K562 (cell line): ENCODE measurements around the gene CCDC28B. TPM values are rescaled to one million over a fixed set of nuclear protein-coding genes. Genes with fewer than 3 reads are reported as not detected.

Experiments used
- BDP1 ChIP-seq: IDR thresholded peaks from 3 replicates; pipeline ENCODE4 v1.6.1; 2011; ENCODE audit not compliant: insufficient read length, insufficient read depth
- CBX8 ChIP-seq: fragments of 200-600 bp; sonication (generic); IDR thresholded peaks from 2 replicates; pipeline ENCODE4 v1.6.1; 2012; ENCODE audit warnings: borderline replicate concordance, mixed run types, low read depth, mild to moderate bottlenecking, moderate library complexity, mixed read lengths, low read length, control low read depth, inconsistent platforms; ENCODE audit not compliant: poor library complexity, severe bottlenecking; ENCODE audit errors: extremely low read depth
- CCNT2 ChIP-seq: IDR thresholded peaks from 2 replicates; pipeline ENCODE4 v1.6.1; 2011; ENCODE audit warnings: borderline replicate concordance, low read depth, mild to moderate bottlenecking, moderate library complexity, mixed read lengths, low read length; ENCODE audit not compliant: insufficient read length; ENCODE audit errors: extremely low read depth
- ELF4 ChIP-seq: fragments of 450-650 bp; formaldehyde crosslinking; IDR thresholded peaks from 2 replicates; pipeline ENCODE4 v1.4.0; 2022; ENCODE audit warnings: missing genetic modification characterization
- LARP7 ChIP-seq: fragments of 450-650 bp; IDR thresholded peaks from 2 replicates; pipeline ENCODE4 v1.6.1; 2016
- NR3C1 ChIP-seq: sonication (generic); formaldehyde crosslinking; IDR thresholded peaks from 2 replicates; pipeline ENCODE4 v1.8.1; 2022; ENCODE audit warnings: missing genetic modification reagents
- PHF20 ChIP-seq: fragments of 450-650 bp; IDR thresholded peaks from 2 replicates; pipeline ENCODE4 v1.6.1; 2018; ENCODE audit not compliant: partially characterized antibody
- POLR2AphosphoS2 ChIP-seq: IDR thresholded peaks from 2 replicates; pipeline ENCODE4 v1.6.1; 2012; ENCODE audit warnings: low read length, improper control_type of control experiment
- PRMT5 ChIP-seq: sonication (generic); formaldehyde crosslinking; IDR thresholded peaks from 2 replicates; pipeline ENCODE4 v1.5.0; 2020; ENCODE audit warnings: missing genetic modification reagents
- ZC3H11A ChIP-seq: IDR thresholded peaks from 2 replicates; pipeline ENCODE4 v1.6.1; 2012; ENCODE audit warnings: low read depth, low read length, improper control_type of control experiment
- ZNF347 ChIP-seq: fragments of 450-650 bp; formaldehyde crosslinking; IDR thresholded peaks from 2 replicates; pipeline ENCODE4 v1.4.0; 2020; ENCODE audit warnings: low read depth, mild to moderate bottlenecking, moderate library complexity
- ZNF436 ChIP-seq: fragments of 250-450, 450-650 bp; sonication (Bioruptor Pico); formaldehyde crosslinking; IDR thresholded peaks from 2 replicates; pipeline ENCODE4 v1.7.0; 2020; ENCODE audit warnings: mild to moderate bottlenecking
- ZNF79 ChIP-seq: fragments of 250-450 bp; sonication (Bioruptor Pico); IDR thresholded peaks from 2 replicates; pipeline ENCODE4 v1.4.0; 2020; ENCODE audit warnings: low read depth, mild to moderate bottlenecking, moderate library complexity
- polyA plus RNA-seq, 8 experiments: library from polyadenylated mRNA; depleted of rRNA in 4 of 8; stranded (reverse) in 5 of 8; unstranded in 3 of 8; fragments of >200 nt; fragmentation: Nextera tagmentation in 2 of 8; fragmentation: Illumina TruSeq in 1 of 8; extraction: Ambion mirVana in 2 of 8; extraction: Trizol in 1 of 8; gene quantifications; 2 replicates each; pipeline versions ENCODE4 v1.2.1 to v1.2.3, GENCODE V29; 2011 to 2014; ENCODE audit warnings: inconsistent platforms in 1 of 8, missing spikeins in 1 of 8
- total RNA-seq, 7 experiments: library from RNA; depleted of rRNA in 6 of 7; stranded (reverse); fragments of >200 nt in 6 of 7; fragmentation: Illumina TruSeq in 2 of 7; extraction: Trizol in 2 of 7; gene quantifications; 2 replicates each; pipeline versions ENCODE4 v1.2.1 to v1.2.3, GENCODE V29; 2011 to 2021; ENCODE audit warnings: low replicate concordance in 1 of 7
- TF ChIP-seq, protein P1 (sequence below): fragments of 450-650 bp; IDR thresholded peaks from 2 replicates; pipeline ENCODE4 v1.6.1; 2018; ENCODE audit warnings: mild to moderate bottlenecking, low read depth; ENCODE audit not compliant: partially characterized antibody
- TF ChIP-seq, protein P2 (sequence below): fragments of 450-650 bp; IDR thresholded peaks from 2 replicates; pipeline ENCODE4 v1.6.1; 2018; ENCODE audit not compliant: partially characterized antibody
- TF ChIP-seq, protein P3 (sequence below): fragments of 250-450 bp; sonication (Bioruptor Pico); IDR thresholded peaks from 2 replicates; pipeline ENCODE4 v1.8.0; 2021; ENCODE audit warnings: mild to moderate bottlenecking, moderate library complexity
- TF ChIP-seq, protein P4 (sequence below): sonication (generic); formaldehyde crosslinking; IDR thresholded peaks from 2 replicates; pipeline ENCODE4 v1.8.0; 2022; ENCODE audit warnings: missing genetic modification reagents, mild to moderate bottlenecking, borderline replicate concordance
- TF ChIP-seq, protein P5 (sequence below): fragments of 250-450 bp; sonication (Bioruptor Pico); IDR thresholded peaks from 2 replicates; pipeline ENCODE4 v1.5.1; 2021; ENCODE audit warnings: mild to moderate bottlenecking

Gene CCDC28B
- total and polyA plus RNA-seq, 9 of the 15 experiments (the other 6 are each of a cell fraction or from before 2014, with no cell fraction given), result 5.7 to 54.5 (median 31.7) TPM

DNA sequence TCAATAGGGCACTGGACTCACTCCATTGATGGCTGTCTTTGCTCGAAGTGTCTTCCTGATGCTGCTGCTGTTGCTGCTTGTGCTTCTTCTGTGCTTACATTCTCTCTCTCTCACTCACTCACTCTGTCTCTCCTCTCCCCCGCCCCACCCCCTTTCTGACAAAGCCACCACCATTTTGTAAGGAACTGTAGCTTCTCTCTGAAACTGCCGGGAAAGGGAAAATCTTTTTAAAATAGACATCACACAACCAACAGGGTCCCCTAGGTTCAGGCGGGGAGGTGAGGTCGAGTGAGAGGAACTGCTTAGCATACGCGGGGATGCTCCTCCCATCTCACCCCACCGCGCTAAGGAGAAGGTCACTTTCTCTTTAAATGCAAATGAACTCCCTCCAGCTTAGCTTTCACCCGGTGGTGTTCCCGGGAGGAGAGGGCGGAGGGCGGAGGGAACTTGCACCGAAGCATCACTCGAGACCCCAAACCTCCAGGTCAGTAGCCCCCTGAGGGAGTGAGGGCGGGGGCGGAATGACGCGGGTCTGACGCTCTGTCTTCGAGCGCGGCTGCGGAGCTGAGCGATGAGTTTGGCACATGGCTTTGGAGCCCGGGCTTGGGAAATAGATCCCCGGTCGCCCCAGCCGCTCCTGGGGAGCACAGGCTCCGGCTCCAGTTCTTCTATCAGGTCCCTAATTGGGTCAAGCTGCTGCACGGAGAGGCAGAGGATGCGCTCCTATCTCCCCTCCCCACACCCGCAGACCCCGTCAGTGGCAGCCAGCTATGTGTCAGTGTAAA lies at the start of gene CCDC28B (continued):
- TF ChIP-seq, protein P1, sequence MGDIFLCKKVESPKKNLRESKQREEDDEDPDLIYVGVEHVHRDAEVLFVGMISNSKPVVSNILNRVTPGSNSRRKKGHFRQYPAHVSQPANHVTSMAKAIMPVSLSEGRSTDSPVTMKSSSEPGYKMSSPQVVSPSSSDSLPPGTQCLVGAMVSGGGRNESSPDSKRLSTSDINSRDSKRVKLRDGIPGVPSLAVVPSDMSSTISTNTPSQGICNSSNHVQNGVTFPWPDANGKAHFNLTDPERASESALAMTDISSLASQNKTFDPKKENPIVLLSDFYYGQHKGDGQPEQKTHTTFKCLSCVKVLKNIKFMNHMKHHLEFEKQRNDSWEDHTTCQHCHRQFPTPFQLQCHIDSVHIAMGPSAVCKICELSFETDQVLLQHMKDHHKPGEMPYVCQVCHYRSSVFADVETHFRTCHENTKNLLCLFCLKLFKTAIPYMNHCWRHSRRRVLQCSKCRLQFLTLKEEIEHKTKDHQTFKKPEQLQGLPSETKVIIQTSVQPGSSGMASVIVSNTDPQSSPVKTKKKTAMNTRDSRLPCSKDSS, result no peak
- TF ChIP-seq ZNF79 (CRISPR knock-in tag) (no peak), POLR2AphosphoS2 (no peak; the same call in 1 of the 2 replicates), CBX8 (no peak), NR3C1 (no peak), ZNF436 (CRISPR knock-in tag) (no peak), ELF4 (CRISPR knock-in tag) (0 out of 2 replicates have a peak, but pooled peaks have one; percentile 47), ZNF347 (CRISPR knock-in tag) (no peak), PHF20 (no peak), PRMT5 (CRISPR knock-in tag) (no peak), CCNT2 (no peak), ZC3H11A (peak; percentile 35; the same call in 1 of the 2 replicates), BDP1 (no peak), LARP7 (no peak)
- TF ChIP-seq, protein P2, sequence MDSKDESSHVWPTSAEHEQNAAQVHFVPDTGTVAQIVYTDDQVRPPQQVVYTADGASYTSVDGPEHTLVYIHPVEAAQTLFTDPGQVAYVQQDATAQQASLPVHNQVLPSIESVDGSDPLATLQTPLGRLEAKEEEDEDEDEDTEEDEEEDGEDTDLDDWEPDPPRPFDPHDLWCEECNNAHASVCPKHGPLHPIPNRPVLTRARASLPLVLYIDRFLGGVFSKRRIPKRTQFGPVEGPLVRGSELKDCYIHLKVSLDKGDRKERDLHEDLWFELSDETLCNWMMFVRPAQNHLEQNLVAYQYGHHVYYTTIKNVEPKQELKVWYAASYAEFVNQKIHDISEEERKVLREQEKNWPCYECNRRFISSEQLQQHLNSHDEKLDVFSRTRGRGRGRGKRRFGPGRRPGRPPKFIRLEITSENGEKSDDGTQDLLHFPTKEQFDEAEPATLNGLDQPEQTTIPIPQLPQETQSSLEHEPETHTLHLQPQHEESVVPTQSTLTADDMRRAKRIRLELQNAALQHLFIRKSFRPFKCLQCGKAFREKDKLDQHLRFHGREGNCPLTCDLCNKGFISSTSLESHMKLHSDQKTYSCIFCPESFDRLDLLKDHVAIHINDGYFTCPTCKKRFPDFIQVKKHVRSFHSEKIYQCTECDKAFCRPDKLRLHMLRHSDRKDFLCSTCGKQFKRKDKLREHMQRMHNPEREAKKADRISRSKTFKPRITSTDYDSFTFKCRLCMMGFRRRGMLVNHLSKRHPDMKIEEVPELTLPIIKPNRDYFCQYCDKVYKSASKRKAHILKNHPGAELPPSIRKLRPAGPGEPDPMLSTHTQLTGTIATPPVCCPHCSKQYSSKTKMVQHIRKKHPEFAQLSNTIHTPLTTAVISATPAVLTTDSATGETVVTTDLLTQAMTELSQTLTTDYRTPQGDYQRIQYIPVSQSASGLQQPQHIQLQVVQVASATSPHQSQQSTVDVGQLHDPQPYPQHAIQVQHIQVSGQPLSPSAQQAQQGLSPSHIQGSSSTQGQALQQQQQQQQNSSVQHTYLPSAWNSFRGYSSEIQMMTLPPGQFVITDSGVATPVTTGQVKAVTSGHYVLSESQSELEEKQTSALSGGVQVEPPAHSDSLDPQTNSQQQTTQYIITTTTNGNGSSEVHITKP, result no peak
- TF ChIP-seq, protein P3, sequence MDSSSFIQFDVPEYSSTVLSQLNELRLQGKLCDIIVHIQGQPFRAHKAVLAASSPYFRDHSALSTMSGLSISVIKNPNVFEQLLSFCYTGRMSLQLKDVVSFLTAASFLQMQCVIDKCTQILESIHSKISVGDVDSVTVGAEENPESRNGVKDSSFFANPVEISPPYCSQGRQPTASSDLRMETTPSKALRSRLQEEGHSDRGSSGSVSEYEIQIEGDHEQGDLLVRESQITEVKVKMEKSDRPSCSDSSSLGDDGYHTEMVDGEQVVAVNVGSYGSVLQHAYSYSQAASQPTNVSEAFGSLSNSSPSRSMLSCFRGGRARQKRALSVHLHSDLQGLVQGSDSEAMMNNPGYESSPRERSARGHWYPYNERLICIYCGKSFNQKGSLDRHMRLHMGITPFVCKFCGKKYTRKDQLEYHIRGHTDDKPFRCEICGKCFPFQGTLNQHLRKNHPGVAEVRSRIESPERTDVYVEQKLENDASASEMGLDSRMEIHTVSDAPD (CRISPR knock-in tag), result no peak
- TF ChIP-seq, protein P4, sequence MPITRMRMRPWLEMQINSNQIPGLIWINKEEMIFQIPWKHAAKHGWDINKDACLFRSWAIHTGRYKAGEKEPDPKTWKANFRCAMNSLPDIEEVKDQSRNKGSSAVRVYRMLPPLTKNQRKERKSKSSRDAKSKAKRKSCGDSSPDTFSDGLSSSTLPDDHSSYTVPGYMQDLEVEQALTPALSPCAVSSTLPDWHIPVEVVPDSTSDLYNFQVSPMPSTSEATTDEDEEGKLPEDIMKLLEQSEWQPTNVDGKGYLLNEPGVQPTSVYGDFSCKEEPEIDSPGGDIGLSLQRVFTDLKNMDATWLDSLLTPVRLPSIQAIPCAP (CRISPR knock-in tag), result no peak; the same call in 1 of the 2 replicates
- TF ChIP-seq, protein P5, sequence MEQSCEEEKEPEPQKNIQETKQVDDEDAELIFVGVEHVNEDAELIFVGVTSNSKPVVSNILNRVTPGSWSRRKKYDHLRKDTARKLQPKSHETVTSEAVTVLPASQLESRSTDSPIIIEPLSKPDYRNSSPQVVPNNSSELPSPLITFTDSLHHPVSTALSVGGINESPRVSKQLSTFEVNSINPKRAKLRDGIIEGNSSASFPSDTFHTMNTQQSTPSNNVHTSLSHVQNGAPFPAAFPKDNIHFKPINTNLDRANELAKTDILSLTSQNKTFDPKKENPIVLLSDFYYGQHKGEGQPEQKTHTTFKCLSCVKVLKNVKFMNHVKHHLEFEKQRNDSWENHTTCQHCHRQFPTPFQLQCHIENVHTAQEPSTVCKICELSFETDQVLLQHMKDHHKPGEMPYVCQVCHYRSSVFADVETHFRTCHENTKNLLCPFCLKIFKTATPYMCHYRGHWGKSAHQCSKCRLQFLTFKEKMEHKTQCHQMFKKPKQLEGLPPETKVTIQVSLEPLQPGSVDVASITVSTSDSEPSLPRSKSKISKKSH (CRISPR knock-in tag), result no peak
